K562 (cell line): ENCODE measurements around the gene TMPO. TPM values are rescaled to one million over a fixed set of nuclear protein-coding genes. Genes with fewer than 3 reads are reported as not detected.

Source experiments
- BRCA1 ChIP-seq, 2 experiments: fragments of 450-650 bp in 1 of 2; sonication (generic) in 1 of 2; formaldehyde crosslinking in 1 of 2; IDR thresholded peaks; 2 replicates each; pipeline versions ENCODE4 v1.5.0 to v1.6.1; 2017 to 2020; ENCODE audit warnings: mild to moderate bottlenecking in 1 of 2, missing genetic modification reagents in 1 of 2
- BRF1 ChIP-seq: IDR thresholded peaks from 3 replicates; pipeline ENCODE4 v1.6.1; 2011; ENCODE audit warnings: borderline replicate concordance, mild to moderate bottlenecking; ENCODE audit not compliant: insufficient read length; ENCODE audit errors: extremely low read depth
- CEBPB ChIP-seq: fragments of 450-650 bp; IDR thresholded peaks from 2 replicates; pipeline ENCODE4 v1.6.1; 2016; ENCODE audit warnings: missing genetic modification characterization, missing compliant biosample characterization
- ELK3 ChIP-seq: fragments of 450-650 bp; formaldehyde crosslinking; IDR thresholded peaks from 2 replicates; pipeline ENCODE4 v1.4.0; 2020; ENCODE audit warnings: mild to moderate bottlenecking
- GATA2 ChIP-seq: sonication (generic); formaldehyde crosslinking; IDR thresholded peaks from 2 replicates; pipeline ENCODE4 v1.4.0; 2020; ENCODE audit warnings: mild to moderate bottlenecking, missing genetic modification reagents
- HDAC2 ChIP-seq: fragments of 450-650 bp; IDR thresholded peaks from 2 replicates; pipeline ENCODE4 v1.6.1; 2016; ENCODE audit warnings: mild to moderate bottlenecking
- HDAC8 ChIP-seq: fragments of 450-650 bp; IDR thresholded peaks from 2 replicates; pipeline ENCODE4 v1.6.1; 2016; ENCODE audit warnings: mild to moderate bottlenecking, missing genetic modification characterization, moderate library complexity, missing compliant biosample characterization
- IRF1 ChIP-seq: sonication (generic); formaldehyde crosslinking; IDR thresholded peaks from 2 replicates; pipeline ENCODE4 v1.8.0; 2022; ENCODE audit warnings: missing genetic modification reagents, mild to moderate bottlenecking, borderline replicate concordance
- MCM2 ChIP-seq: fragments of 450-650 bp; IDR thresholded peaks from 2 replicates; pipeline ENCODE4 v1.6.1; 2017; ENCODE audit warnings: low read depth, mild to moderate bottlenecking
- MYC ChIP-seq, 2 experiments: fragments of 250-450 bp in 1 of 2; sonication (Bioruptor Pico) in 1 of 2; IDR thresholded peaks; 2 replicates each; pipeline versions ENCODE4 v1.5.1 to v1.6.1; 2012 to 2021; ENCODE audit warnings: low read depth in 2 of 2, borderline replicate concordance in 1 of 2, improper control_type of control experiment in 1 of 2, low read length in 1 of 2, mild to moderate bottlenecking in 1 of 2, moderate library complexity in 1 of 2
- NRF1 ChIP-seq, 2 experiments: fragments of 450-650 bp; IDR thresholded peaks in 1 of 2; conservative IDR thresholded peaks in 1 of 2; 2 replicates each; pipeline ENCODE4 v1.6.1; 2014; ENCODE audit warnings: mild to moderate bottlenecking in 2 of 2
- RBM14 ChIP-seq: fragments of 200-400 bp; formaldehyde crosslinking; IDR thresholded peaks from 2 replicates; pipeline ENCODE4 v1.6.1; 2018; ENCODE audit warnings: low read depth, mild to moderate bottlenecking, low read length, moderate library complexity, borderline replicate concordance; ENCODE audit not compliant: insufficient read depth
- SMAD2 ChIP-seq: fragments of 150-350 bp; IDR thresholded peaks from 2 replicates; pipeline ENCODE4 v1.6.1; 2014; ENCODE audit warnings: low read depth, mild to moderate bottlenecking, low read length
- TARDBP ChIP-seq: fragments of 450-650 bp; IDR thresholded peaks from 2 replicates; pipeline ENCODE4 v1.6.1; 2016
- VEZF1 ChIP-seq: fragments of 200-800 bp; sonication (Bioruptor generic); IDR thresholded peaks from 2 replicates; pipeline ENCODE4 v1.6.1; 2017; ENCODE audit warnings: missing genetic modification characterization, missing compliant biosample characterization
- XRCC5 ChIP-seq: fragments of 200-400 bp; formaldehyde crosslinking; IDR thresholded peaks from 2 replicates; pipeline ENCODE4 v1.6.1; 2017; ENCODE audit warnings: low read depth, mild to moderate bottlenecking, low read length
- ZNF316 ChIP-seq: fragments of 450-650 bp; IDR thresholded peaks from 2 replicates; pipeline ENCODE4 v1.6.1; 2016
- ZNF740 ChIP-seq, 3 experiments: fragments of 200-800 bp in 1 of 3; sonication (Bioruptor generic) in 1 of 3; sonication (generic) in 1 of 3; formaldehyde crosslinking in 1 of 3; IDR thresholded peaks; 2 replicates each; pipeline versions ENCODE4 v1.6.1 to v1.8.0; 2016 to 2022; ENCODE audit warnings: mild to moderate bottlenecking in 2 of 3, missing compliant biosample characterization in 2 of 3, missing genetic modification characterization in 2 of 3, missing genetic modification reagents in 1 of 3
- polyA plus RNA-seq, 8 experiments: library from polyadenylated mRNA; depleted of rRNA in 4 of 8; stranded (reverse) in 5 of 8; unstranded in 3 of 8; fragments of >200 nt; fragmentation: Nextera tagmentation in 2 of 8; fragmentation: Illumina TruSeq in 1 of 8; extraction: Ambion mirVana in 2 of 8; extraction: Trizol in 1 of 8; gene quantifications; 2 replicates each; pipeline versions ENCODE4 v1.2.1 to v1.2.3, GENCODE V29; 2011 to 2014; ENCODE audit warnings: inconsistent platforms in 1 of 8, missing spikeins in 1 of 8
- total RNA-seq, 7 experiments: library from RNA; depleted of rRNA in 6 of 7; stranded (reverse); fragments of >200 nt in 6 of 7; fragmentation: Illumina TruSeq in 2 of 7; extraction: Trizol in 2 of 7; gene quantifications; 2 replicates each; pipeline versions ENCODE4 v1.2.1 to v1.2.3, GENCODE V29; 2011 to 2021; ENCODE audit warnings: low replicate concordance in 1 of 7
- TF ChIP-seq, protein P1 (sequence below): sonication (generic); formaldehyde crosslinking; IDR thresholded peaks from 2 replicates; pipeline ENCODE4 v1.9.0; 2022; ENCODE audit warnings: mild to moderate bottlenecking, missing genetic modification reagents
- TF ChIP-seq, protein P2 (sequence below): sonication (generic); formaldehyde crosslinking; IDR thresholded peaks from 2 replicates; pipeline ENCODE4 v1.8.1; 2022; ENCODE audit warnings: missing genetic modification reagents

Gene TMPO
- total and polyA plus RNA-seq, 9 of the 15 experiments (the other 6 are each of a cell fraction or from before 2014, with no cell fraction given): 62.1 to 263 (median 182) TPM

DNA sequence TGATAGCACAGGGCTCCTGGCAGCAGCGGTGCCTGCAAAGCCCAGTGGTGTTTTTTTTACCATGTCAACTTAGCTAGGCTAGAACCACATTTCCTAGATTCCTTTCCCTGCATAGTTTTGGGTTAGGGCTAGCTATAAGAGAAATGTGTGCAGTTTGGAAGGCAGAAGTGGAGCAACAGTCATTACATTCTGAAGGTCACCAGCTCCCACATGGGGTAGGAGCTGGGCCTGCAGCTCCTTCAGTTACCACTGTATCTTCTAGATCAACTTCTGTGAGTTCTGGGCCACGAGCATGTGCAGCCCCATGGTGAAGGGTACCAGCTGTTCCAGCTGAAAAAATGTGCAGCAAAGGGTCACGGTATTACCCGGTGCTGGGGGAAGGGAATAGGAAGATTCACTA, 75.8 kb downstream of the TMPO start (continued):
- TF ChIP-seq BRCA1 (IDR thresholded peaks at IDR 0.05) (no peak), BRCA1 (CRISPR knock-in tag; IDR thresholded peaks at IDR 0.05) (no peak), XRCC5 (no peak), MYC (IDR thresholded peaks at IDR 0.05; ENCODE audit: low read depth, low read length) (peak; percentile 46; the same call in 1 of the 2 replicates), MYC (CRISPR knock-in tag; IDR thresholded peaks at IDR 0.05; ENCODE audit: borderline replicate concordance, low read depth) (no peak), ZNF316 (no peak), BRF1 (no peak), HDAC8 (tag) (no peak), SMAD2 (no peak), MCM2 (no peak), IRF1 (CRISPR knock-in tag) (no peak), TARDBP (no peak), VEZF1 (CRISPR knock-in tag) (no peak), ELK3 (CRISPR knock-in tag) (no peak), RBM14 (no peak), GATA2 (peak; percentile 73), NRF1 (conservative IDR thresholded peaks at IDR 0.05 in 1 of 2, IDR thresholded peaks at IDR 0.05 in 1 of 2) (peak; percentile 50 to 59), HDAC2 (no peak), CEBPB (no peak), ZNF740 (CRISPR knock-in tag; IDR thresholded peaks at IDR 0.05) (no peak), ZNF740 (tag; IDR thresholded peaks at IDR 0.05) (no peak)
- TF ChIP-seq, protein P1, sequence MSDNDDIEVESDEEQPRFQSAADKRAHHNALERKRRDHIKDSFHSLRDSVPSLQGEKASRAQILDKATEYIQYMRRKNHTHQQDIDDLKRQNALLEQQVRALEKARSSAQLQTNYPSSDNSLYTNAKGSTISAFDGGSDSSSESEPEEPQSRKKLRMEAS: peak; percentile 29; the same call in 1 of the 2 replicates
- TF ChIP-seq, protein P2, sequence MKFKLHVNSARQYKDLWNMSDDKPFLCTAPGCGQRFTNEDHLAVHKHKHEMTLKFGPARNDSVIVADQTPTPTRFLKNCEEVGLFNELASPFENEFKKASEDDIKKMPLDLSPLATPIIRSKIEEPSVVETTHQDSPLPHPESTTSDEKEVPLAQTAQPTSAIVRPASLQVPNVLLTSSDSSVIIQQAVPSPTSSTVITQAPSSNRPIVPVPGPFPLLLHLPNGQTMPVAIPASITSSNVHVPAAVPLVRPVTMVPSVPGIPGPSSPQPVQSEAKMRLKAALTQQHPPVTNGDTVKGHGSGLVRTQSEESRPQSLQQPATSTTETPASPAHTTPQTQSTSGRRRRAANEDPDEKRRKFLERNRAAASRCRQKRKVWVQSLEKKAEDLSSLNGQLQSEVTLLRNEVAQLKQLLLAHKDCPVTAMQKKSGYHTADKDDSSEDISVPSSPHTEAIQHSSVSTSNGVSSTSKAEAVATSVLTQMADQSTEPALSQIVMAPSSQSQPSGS (CRISPR knock-in tag): no peak
